Stimulated activated naive CD4-positive, alpha-beta T cell (primary cell): ENCODE results near the gene TTC7B.

Experiments used
- DNase-seq, 6 experiments: peaks; one replicate each; lab custom pipeline; 2025; lab: John Stamatoyannopoulos, UW

Gene TTC7B

GRCh38 chr14:90740946-90741681 is 75.1 kb downstream of the TTC7B start:
- DNase-seq, result no peak

- no peak for DNase-seq
These were observed 76.1 kb downstream of the TTC7B start for GRCh38 chr14:90740081-90740480.

- no peak for DNase-seq
These were observed 76.7 kb downstream of the TTC7B start for GRCh38 chr14:90739318-90740068.

- no peak for DNase-seq
These were observed 83.0 kb downstream of the TTC7B start for GRCh38 chr14:90733139-90733808.

GRCh38 chr14:90732718-90733117 is 83.5 kb downstream of the TTC7B start:
- no peak for DNase-seq

GRCh38 chr14:90732139-90732538 is 84.1 kb downstream of the TTC7B start:
- no peak for DNase-seq

GRCh38 chr14:90731487-90731886 is 84.7 kb downstream of the TTC7B start:
- no peak for DNase-seq

GRCh38 chr14:90730206-90730766 is 85.9 kb downstream of the TTC7B start:
- no peak for DNase-seq

- no peak for DNase-seq
These were observed 87.3 kb downstream of the TTC7B start for GRCh38 chr14:90728951-90729350.

GRCh38 chr14:90727082-90727481 is 89.1 kb downstream of the TTC7B start:
- DNase-seq, result no peak

GRCh38 chr14:90726656-90727055 is 89.6 kb downstream of the TTC7B start:
- DNase-seq, result no peak

- DNase-seq, result no peak
These were observed 91.4 kb downstream of the TTC7B start for GRCh38 chr14:90724866-90725265.

- DNase-seq, result no peak
These were observed 93.6 kb downstream of the TTC7B start for GRCh38 chr14:90722590-90722989.

GRCh38 chr14:90721619-90722305 is 94.5 kb downstream of the TTC7B start:
- DNase-seq, result no peak

- no peak for DNase-seq
These were observed 95.4 kb downstream of the TTC7B start for GRCh38 chr14:90720832-90721231.

GRCh38 chr14:90720336-90720735 is 95.9 kb downstream of the TTC7B start:
- no peak for DNase-seq

- no peak for DNase-seq
These were observed 98.3 kb downstream of the TTC7B start for GRCh38 chr14:90717916-90718315.

- no peak for DNase-seq
These were observed 100.2 kb downstream of the TTC7B start for GRCh38 chr14:90715993-90716392.

GRCh38 chr14:90715495-90715894 is 100.7 kb downstream of the TTC7B start:
- no peak for DNase-seq

- DNase-seq, result no peak
These were observed 101.4 kb downstream of the TTC7B start for GRCh38 chr14:90714811-90715210.

- DNase-seq, result no peak
These were observed 111.4 kb downstream of the TTC7B start for GRCh38 chr14:90704738-90705392.
